H1 (cell line): ENCODE results near the gene CNGB1. TPM values are rescaled to one million over a fixed set of nuclear protein-coding genes. Genes with fewer than 3 reads are reported as not detected.

ENCODE experiments used
- CHD7 ChIP-seq: fragments of 300-600 bp; sonication (generic); IDR thresholded peaks from 2 replicates; pipeline ENCODE4 v1.7.1; 2012; ENCODE audit warnings: low read length, moderate library complexity, mild to moderate bottlenecking, inconsistent platforms; ENCODE audit not compliant: insufficient replicate concordance
- CTCF ChIP-seq, 3 experiments: IDR thresholded peaks; 1 replicate in 2 of 3; 2 replicates in 1 of 3; pipeline versions ENCODE4 v1.5.1 to v1.6.1; 2011; ENCODE audit warnings: low read length in 3 of 3, mild to moderate bottlenecking in 3 of 3, inconsistent platforms in 2 of 3, low read depth in 1 of 3, moderate library complexity in 1 of 3; ENCODE audit not compliant: insufficient read depth in 1 of 3; ENCODE audit errors: control extremely low read depth in 1 of 3
- MAX ChIP-seq: IDR thresholded peaks from 2 replicates; pipeline ENCODE4 v1.6.1; 2012; ENCODE audit warnings: inconsistent platforms
- PHF8 ChIP-seq: fragments of 200-600 bp; sonication (generic); conservative IDR thresholded peaks from 2 replicates; pipeline ENCODE4 v1.7.1; 2012; ENCODE audit warnings: low read depth, mild to moderate bottlenecking, inconsistent platforms, low read length, moderate library complexity
- TAF1 ChIP-seq: IDR thresholded peaks from 2 replicates; pipeline ENCODE4 v1.6.1; 2011; ENCODE audit warnings: mild to moderate bottlenecking, low read depth, low read length
- polyA plus RNA-seq, 7 experiments: library from polyadenylated mRNA; depleted of rRNA in 3 of 7; stranded (reverse) in 5 of 7; unstranded in 2 of 7; fragments of >200 nt in 5 of 7; fragments of 200-250 nt in 2 of 7; gene quantifications; 1 replicate in 5 of 7; 2 replicates in 1 of 7; 4 replicates in 1 of 7; pipeline versions ENCODE4 v1.2.1 to v1.2.3, GENCODE V29; 2011 to 2013; ENCODE audit warnings: missing spikeins in 2 of 7, mixed read lengths in 2 of 7
- total RNA-seq: library from RNA; stranded (reverse); fragmentation: NEBNext Ultra II Directional; extraction: Animal tissue kit (Norgen Biotek cat#: 25700); gene quantifications from 2 replicates; pipeline ENCODE4 v1.2.1, GENCODE V29; 2021

Gene CNGB1
- total and polyA plus RNA-seq, 2 of the 8 experiments (the other 6 are each of a cell fraction or from before 2014, with no cell fraction given) = not detected

- TF ChIP-seq CHD7 (no peak), MAX (peak; percentile 88), TAF1 (no peak), CTCF (IDR thresholded peaks at IDR 0.05; ENCODE audit: control extremely low read depth in 1 of 3, insufficient read depth in 1 of 3, low read depth in 1 of 3, low read length in 3 of 3) (peak; percentile 86 to 93 (median 88)), PHF8 (no peak)
Observed at GRCh38 chr16:57899771-57900661, 70.9 kb downstream of the CNGB1 start (continued).
